ENCODE data around the gene TRIM39. TPM values are rescaled to one million over a fixed set of nuclear protein-coding genes. Genes with fewer than 3 reads are reported as not detected.

TRIM39 gene
- total and polyA plus RNA-seq, 2 of the 13 experiments (the other 11 are each of a cell fraction or from before 2014, with no cell fraction given) = 7.7 to 14.6 TPM

GRCh38 chr6:30325873-30326525 is 728 bp upstream of the TRIM39 start (continued):
- TF ChIP-seq HNRNPUL1 (IDR thresholded peaks at IDR 0.05; ENCODE audit: low read depth, low read length) = no peak
- no peak for TF ChIP-seq ZNF33A (CRISPR knock-in tag; IDR thresholded peaks at IDR 0.05; ENCODE audit: borderline replicate concordance)
- no peak; the same call in 1 of the 2 replicates for TF ChIP-seq ZBTB20 (CRISPR knock-in tag; IDR thresholded peaks at IDR 0.05; ENCODE audit: borderline replicate concordance, low read depth)
- TF ChIP-seq, protein P1, sequence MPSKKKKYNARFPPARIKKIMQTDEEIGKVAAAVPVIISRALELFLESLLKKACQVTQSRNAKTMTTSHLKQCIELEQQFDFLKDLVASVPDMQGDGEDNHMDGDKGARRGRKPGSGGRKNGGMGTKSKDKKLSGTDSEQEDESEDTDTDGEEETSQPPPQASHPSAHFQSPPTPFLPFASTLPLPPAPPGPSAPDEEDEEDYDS (CRISPR knock-in tag; IDR thresholded peaks at IDR 0.05) = no peak; the same call in 1 of the 2 replicates
- TF ChIP-seq SCMH1 (CRISPR knock-in tag; IDR thresholded peaks at IDR 0.05; ENCODE audit: borderline replicate concordance) = no peak
- no peak for TF ChIP-seq ZNF224 (CRISPR knock-in tag; IDR thresholded peaks at IDR 0.05)
- TF ChIP-seq ZNF644 (CRISPR knock-in tag; IDR thresholded peaks at IDR 0.05; ENCODE audit: low read depth) = no peak
- TF ChIP-seq ZNF572 (CRISPR knock-in tag; IDR thresholded peaks at IDR 0.05) = no peak
- TF ChIP-seq KAT7 (CRISPR knock-in tag; IDR thresholded peaks at IDR 0.05; ENCODE audit: borderline replicate concordance) = no peak; the same call in 1 of the 2 replicates
- TF ChIP-seq AGO1 (IDR thresholded peaks at IDR 0.05; ENCODE audit: low read depth, low read length, poor library complexity, severe bottlenecking) = no peak
- no peak; the same call in 1 of the 2 replicates for TF ChIP-seq TOPORS (CRISPR knock-in tag; IDR thresholded peaks at IDR 0.05)
- no peak for TF ChIP-seq FOXP4 (CRISPR knock-in tag; IDR thresholded peaks at IDR 0.05)
- TF ChIP-seq ZXDC (CRISPR knock-in tag; IDR thresholded peaks at IDR 0.05) = peak; percentile 38; the same call in 1 of the 2 replicates
- TF ChIP-seq, protein P2, sequence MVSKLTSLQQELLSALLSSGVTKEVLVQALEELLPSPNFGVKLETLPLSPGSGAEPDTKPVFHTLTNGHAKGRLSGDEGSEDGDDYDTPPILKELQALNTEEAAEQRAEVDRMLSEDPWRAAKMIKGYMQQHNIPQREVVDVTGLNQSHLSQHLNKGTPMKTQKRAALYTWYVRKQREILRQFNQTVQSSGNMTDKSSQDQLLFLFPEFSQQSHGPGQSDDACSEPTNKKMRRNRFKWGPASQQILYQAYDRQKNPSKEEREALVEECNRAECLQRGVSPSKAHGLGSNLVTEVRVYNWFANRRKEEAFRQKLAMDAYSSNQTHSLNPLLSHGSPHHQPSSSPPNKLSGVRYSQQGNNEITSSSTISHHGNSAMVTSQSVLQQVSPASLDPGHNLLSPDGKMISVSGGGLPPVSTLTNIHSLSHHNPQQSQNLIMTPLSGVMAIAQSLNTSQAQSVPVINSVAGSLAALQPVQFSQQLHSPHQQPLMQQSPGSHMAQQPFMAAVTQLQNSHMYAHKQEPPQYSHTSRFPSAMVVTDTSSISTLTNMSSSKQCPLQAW (CRISPR knock-in tag; IDR thresholded peaks at IDR 0.05) = no peak; the same call in 1 of the 2 replicates
- TF ChIP-seq, protein P3, sequence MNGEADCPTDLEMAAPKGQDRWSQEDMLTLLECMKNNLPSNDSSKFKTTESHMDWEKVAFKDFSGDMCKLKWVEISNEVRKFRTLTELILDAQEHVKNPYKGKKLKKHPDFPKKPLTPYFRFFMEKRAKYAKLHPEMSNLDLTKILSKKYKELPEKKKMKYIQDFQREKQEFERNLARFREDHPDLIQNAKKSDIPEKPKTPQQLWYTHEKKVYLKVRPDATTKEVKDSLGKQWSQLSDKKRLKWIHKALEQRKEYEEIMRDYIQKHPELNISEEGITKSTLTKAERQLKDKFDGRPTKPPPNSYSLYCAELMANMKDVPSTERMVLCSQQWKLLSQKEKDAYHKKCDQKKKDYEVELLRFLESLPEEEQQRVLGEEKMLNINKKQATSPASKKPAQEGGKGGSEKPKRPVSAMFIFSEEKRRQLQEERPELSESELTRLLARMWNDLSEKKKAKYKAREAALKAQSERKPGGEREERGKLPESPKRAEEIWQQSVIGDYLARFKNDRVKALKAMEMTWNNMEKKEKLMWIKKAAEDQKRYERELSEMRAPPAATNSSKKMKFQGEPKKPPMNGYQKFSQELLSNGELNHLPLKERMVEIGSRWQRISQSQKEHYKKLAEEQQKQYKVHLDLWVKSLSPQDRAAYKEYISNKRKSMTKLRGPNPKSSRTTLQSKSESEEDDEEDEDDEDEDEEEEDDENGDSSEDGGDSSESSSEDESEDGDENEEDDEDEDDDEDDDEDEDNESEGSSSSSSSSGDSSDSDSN (CRISPR knock-in tag; IDR thresholded peaks at IDR 0.05) = peak; percentile 83; the same call in 1 of the 2 replicates
- TF ChIP-seq RXRB (CRISPR knock-in tag; IDR thresholded peaks at IDR 0.05; ENCODE audit: borderline replicate concordance) = no peak
- TF ChIP-seq ZNF777 (CRISPR knock-in tag; IDR thresholded peaks at IDR 0.05) = peak; percentile 38; the same call in 1 of the 2 replicates
- no peak for TF ChIP-seq ZNF768 (CRISPR knock-in tag; IDR thresholded peaks at IDR 0.05)
- TF ChIP-seq PRPF4 (IDR thresholded peaks at IDR 0.05; ENCODE audit: low read depth, low read length, poor library complexity, severe bottlenecking) = no peak
- no peak for TF ChIP-seq SMARCC2 (IDR thresholded peaks at IDR 0.05)
- TF ChIP-seq MLLT10 (CRISPR knock-in tag; IDR thresholded peaks at IDR 0.05) = no peak
